CD8-positive, alpha-beta memory T cell (primary cell): ENCODE data around the gene GNA12. TPM values are rescaled to one million over a fixed set of nuclear protein-coding genes. Genes with fewer than 3 reads are reported as not detected.

ENCODE experiments used
- CTCF ChIA-PET: fragments of 350-600 bp; sonication (Branson Sonifier 250); formaldehyde crosslinking; loops from one replicate; lab custom pipeline; 2021; ENCODE audit warnings: antibody characterized with exemption; lab: Charles Lee
- POLR2A ChIA-PET: fragments of 350-600 bp; sonication (Branson Sonifier 250); formaldehyde crosslinking; loops from one replicate; lab custom pipeline; 2021; ENCODE audit warnings: antibody characterized with exemption; lab: Charles Lee
- DNase-seq, 5 donors: peaks; one replicate each; pipeline versions ENCODE4 v3.0.0 to v3.0.0-alpha.2; 2020 to 2022; ENCODE audit warnings: mixed read lengths in 1 of 5
- H3K27ac ChIP-seq: one replicate; pipeline ENCODE4 v1.7.0; 2013; ENCODE audit warnings: low read depth, mild to moderate bottlenecking, low read length, moderate library complexity
- H3K27me3 ChIP-seq: 2 replicates; pipeline ENCODE4 v1.7.0; 2013; ENCODE audit warnings: low read length, mild to moderate bottlenecking; ENCODE audit not compliant: insufficient read depth, poor library complexity, severe bottlenecking
- H3K36me3 ChIP-seq: 2 replicates; pipeline ENCODE4 v1.7.0; 2013; ENCODE audit warnings: mild to moderate bottlenecking, low read length, moderate library complexity; ENCODE audit not compliant: insufficient read depth
- H3K4me1 ChIP-seq: 2 replicates; pipeline ENCODE4 v1.7.0; 2013; ENCODE audit warnings: mild to moderate bottlenecking, low read length, moderate library complexity; ENCODE audit not compliant: insufficient read depth
- H3K4me3 ChIP-seq: 2 replicates; pipeline ENCODE4 v1.7.0; 2013; ENCODE audit warnings: mild to moderate bottlenecking, low read length
- H3K9me3 ChIP-seq: 2 replicates; pipeline ENCODE4 v1.7.0; 2013; ENCODE audit warnings: mild to moderate bottlenecking, low read length
- H3K27ac Mint-ChIP-seq, 8 donors: one replicate each; pipeline ENCODE4 v1.8.0; 2020 to 2021; ENCODE audit warnings: mixed read lengths in 8 of 8, mild to moderate bottlenecking in 6 of 8, inconsistent platforms in 3 of 8, moderate library complexity in 3 of 8
- H3K27me3 Mint-ChIP-seq, 2 donors: one replicate each; pipeline ENCODE4 v1.8.0; 2020 to 2021; ENCODE audit warnings: mixed read lengths in 2 of 2, mild to moderate bottlenecking in 1 of 2, moderate library complexity in 1 of 2
- H3K36me3 Mint-ChIP-seq, 3 donors: one replicate each; pipeline ENCODE4 v1.8.0; 2020 to 2021; ENCODE audit warnings: mixed read lengths in 3 of 3, inconsistent platforms in 1 of 3, mild to moderate bottlenecking in 1 of 3
- H3K4me1 Mint-ChIP-seq, 3 donors: one replicate each; pipeline ENCODE4 v1.8.0; 2020 to 2021; ENCODE audit warnings: mixed read lengths in 3 of 3, inconsistent platforms in 1 of 3, mild to moderate bottlenecking in 1 of 3
- H3K4me3 Mint-ChIP-seq, 7 donors: one replicate each; pipeline ENCODE4 v1.8.0; 2020 to 2021; ENCODE audit warnings: mixed read lengths in 7 of 7, mild to moderate bottlenecking in 6 of 7, moderate library complexity in 4 of 7, inconsistent platforms in 2 of 7
- H3K9me3 Mint-ChIP-seq, 5 donors: one replicate each; pipeline ENCODE4 v1.8.0; 2020 to 2022; ENCODE audit warnings: mixed read lengths in 5 of 5, mild to moderate bottlenecking in 3 of 5, moderate library complexity in 2 of 5, inconsistent platforms in 1 of 5
- polyA plus RNA-seq: library from polyadenylated mRNA; unstranded; fragments of 300-500 nt; fragmentation: Illumina TruSeq; gene quantifications from one replicate; pipeline ENCODE4 v1.2.3, GENCODE V29; 2021
- total RNA-seq, 2 experiments: library from RNA; stranded (reverse); gene quantifications; one replicate each; pipeline ENCODE4 v1.2.3, GENCODE V29; 2021

Gene GNA12
- total and polyA plus RNA-seq, 3 experiments from 2014 or later: 11.2 to 21.2 (median 20.6) TPM

DNA sequence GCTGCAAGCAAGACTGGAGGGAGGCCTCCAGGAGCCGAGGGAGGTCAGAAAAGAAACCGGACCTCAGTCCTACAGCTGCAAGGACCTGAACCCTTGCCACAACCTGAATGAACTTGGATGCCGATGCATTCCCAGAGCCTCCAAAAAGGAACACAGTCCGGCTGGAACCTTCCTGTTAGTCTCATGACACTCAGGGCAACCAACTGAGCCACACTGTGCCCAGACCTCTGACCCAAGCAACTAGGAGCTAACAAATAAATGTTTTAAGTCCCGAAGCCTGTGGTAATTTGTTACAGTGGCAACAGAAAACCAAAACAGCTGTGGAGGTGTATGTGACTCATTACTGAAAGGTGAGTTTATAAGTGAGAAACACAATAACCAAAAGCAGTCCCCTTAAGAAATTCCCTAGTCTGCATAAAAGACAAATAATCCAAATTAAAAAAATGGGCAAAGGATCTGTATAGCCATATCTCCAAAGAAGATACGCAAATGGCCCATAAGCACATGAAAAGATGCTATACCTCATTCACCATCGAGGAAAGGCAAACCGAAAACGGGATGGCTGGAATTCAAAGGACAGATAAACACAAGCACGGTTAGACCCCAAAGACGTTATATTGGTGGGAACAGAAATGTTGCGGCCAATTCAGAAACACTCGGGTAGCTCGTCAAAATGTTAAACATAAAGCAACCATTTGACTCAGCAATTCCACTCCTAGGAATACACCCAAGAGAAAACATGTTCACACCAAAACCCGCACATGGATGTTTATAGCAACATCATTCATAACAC, 24.8 kb downstream of the GNA12 start:
- Histone ChIP-seq H3K4me1 (no peaks in the 10 kb centered on the region), H3K4me3 (no peak overlapping the region), H3K9me3 (no peaks in the 10 kb centered on the region), H3K27ac (no peak overlapping the region), H3K27me3 (no peaks in the 10 kb centered on the region), H3K36me3 (no peaks in the 10 kb centered on the region)
- Mint-ChIP-seq H3K36me3 (peaks cover 0 to 1% (median 0%) of the 10 kb centered on the region in 3 donors), H3K27ac (no peak overlapping the region), H3K9me3 (no peaks in the 10 kb centered on the region), H3K4me1 (peaks cover 22 to 35% (median 24%) of the 10 kb centered on the region in 3 donors), H3K4me3 (no peak overlapping the region), H3K27me3 (no peaks in the 10 kb centered on the region)
- CTCF ChIA-PET: no interaction called here
- POLR2A ChIA-PET: no interaction called here
- no peak for DNase-seq

DNA sequence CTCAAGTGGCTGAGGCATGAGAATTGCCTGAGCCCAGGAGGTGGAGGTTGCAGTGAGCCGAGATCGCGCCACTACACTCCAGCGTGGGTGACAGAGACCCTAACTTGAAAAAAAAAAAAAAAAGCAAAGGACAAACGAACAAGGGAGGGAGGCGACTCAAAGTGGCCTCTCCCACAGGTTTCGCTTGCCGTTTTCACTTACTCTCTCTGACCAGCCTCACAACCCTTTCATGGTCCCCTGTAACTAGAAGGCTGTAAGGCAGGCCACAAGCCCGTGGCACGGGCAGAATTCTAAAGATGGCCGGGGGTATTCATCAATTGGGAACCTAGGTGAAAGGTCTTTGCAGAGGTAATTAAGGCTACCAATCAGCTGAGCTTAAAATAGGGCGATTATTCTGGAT, 25.5 kb downstream of the GNA12 start:
- no peaks in the 10 kb centered on the region for H3K36me3 ChIP-seq
- H3K27me3 ChIP-seq: no peaks in the 10 kb centered on the region
- Mint-ChIP-seq H3K36me3 (peaks cover 0 to 4% (median 2%) of the 10 kb centered on the region in 3 donors), H3K4me3 (no peak overlapping the region), H3K4me1 (peaks cover 17 to 29% (median 20%) of the 10 kb centered on the region in 3 donors), H3K27ac (no peak overlapping the region), H3K9me3 (no peaks in the 10 kb centered on the region), H3K27me3 (no peaks in the 10 kb centered on the region)
- no peaks in the 10 kb centered on the region for H3K9me3 ChIP-seq
- ChIA-PET POLR2A (no interaction called here), CTCF (no interaction called here)
- H3K4me3 ChIP-seq: no peak overlapping the region
- no peak overlapping the region for H3K27ac ChIP-seq
- DNase-seq: no peak
- H3K4me1 ChIP-seq: no peaks in the 10 kb centered on the region

DNA sequence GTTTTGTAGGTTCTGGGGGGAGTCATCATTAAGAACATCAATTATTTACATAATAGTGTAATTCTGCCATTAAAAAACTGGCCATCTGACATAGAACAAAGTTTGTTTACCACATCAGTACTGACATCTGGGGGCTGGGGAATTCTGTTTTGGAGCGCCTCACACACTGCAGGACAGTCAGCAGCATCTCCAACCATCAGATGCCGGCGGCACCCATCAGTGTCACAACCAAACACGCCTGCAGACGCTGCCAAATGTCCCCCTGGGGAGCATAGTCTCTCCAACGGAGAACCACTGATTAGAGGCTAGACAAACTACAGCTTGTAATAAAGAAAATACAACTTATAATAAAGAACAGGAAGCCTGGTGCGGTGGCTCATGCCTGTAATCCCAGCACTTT, 26.0 kb downstream of the GNA12 start:
- Histone ChIP-seq H3K4me3 (no peak overlapping the region), H3K4me1 (no peaks in the 10 kb centered on the region), H3K9me3 (no peaks in the 10 kb centered on the region), H3K27me3 (no peaks in the 10 kb centered on the region), H3K36me3 (no peaks in the 10 kb centered on the region), H3K27ac (no peak overlapping the region)
- H3K27me3 Mint-ChIP-seq: no peaks in the 10 kb centered on the region
- DNase-seq: no peak
- POLR2A ChIA-PET: no interaction called here
- H3K9me3 Mint-ChIP-seq: no peaks in the 10 kb centered on the region
- peaks cover 0 to 9% (median 2%) of the 10 kb centered on the region in 3 donors for H3K36me3 Mint-ChIP-seq
- H3K4me3 Mint-ChIP-seq: no peak overlapping the region
- no peak overlapping the region for H3K27ac Mint-ChIP-seq
- peaks cover 17 to 29% (median 17%) of the 10 kb centered on the region in 3 donors for H3K4me1 Mint-ChIP-seq
- CTCF ChIA-PET: no interaction called here

DNA sequence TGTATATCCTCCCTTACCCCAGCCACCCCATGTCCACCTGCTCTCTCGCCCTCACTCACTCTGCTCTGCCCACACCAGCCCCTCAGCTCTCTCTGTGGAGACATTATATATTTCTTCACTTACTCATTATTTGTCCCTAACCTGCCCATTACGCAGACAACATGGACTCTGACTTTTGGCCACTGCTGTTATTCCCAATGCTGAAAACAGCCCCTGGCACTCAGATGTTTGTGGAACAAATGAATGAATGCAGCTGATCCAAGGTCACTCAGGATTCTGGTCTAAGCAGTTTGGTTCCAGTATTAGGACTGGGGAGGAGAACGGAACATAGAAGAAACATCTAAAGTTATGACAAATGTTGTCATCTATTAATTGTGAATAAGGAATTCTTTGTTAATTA, 26.7 kb downstream of the GNA12 start:
- no peaks in the 10 kb centered on the region for H3K9me3 Mint-ChIP-seq
- no peaks in the 10 kb centered on the region for H3K4me1 ChIP-seq

DNA sequence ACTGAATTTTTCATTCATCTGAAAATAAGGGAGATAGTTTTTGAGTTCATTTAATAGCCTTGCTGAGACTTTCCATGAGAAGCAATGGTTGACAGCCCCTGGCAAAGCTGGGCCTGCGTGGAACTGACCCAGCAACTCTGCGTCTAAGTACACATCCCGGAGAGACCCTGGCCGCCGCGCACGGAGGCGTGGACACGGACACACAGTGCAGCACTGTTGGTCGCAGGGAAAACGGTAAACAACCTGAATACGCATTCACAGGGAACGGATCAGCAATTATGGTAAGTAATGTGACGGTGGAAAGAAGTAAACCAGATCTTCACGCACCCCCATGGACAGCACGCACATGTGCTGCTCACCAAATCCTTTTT, 28.2 kb downstream of the GNA12 start:
- Mint-ChIP-seq H3K4me3 (no peak overlapping the region), H3K36me3 (peaks cover 0 to 9% (median 2%) of the 10 kb centered on the region in 3 donors), H3K4me1 (peaks cover 8 to 21% (median 8%) of the 10 kb centered on the region in 3 donors), H3K27ac (peak overlapping the region in 1 of 8 donors; percentile 35), H3K9me3 (no peaks in the 10 kb centered on the region), H3K27me3 (peaks cover 0 to under 1% of the 10 kb centered on the region in 2 donors)
- ChIA-PET CTCF (no interaction called here), POLR2A (no interaction called here)
- Histone ChIP-seq H3K9me3 (no peaks in the 10 kb centered on the region), H3K36me3 (no peaks in the 10 kb centered on the region), H3K4me3 (no peak overlapping the region), H3K27ac (no peak overlapping the region), H3K27me3 (no peaks in the 10 kb centered on the region), H3K4me1 (no peaks in the 10 kb centered on the region)
- no peak for DNase-seq

More for the DNA sequence above, 26.7 kb downstream of the GNA12 start:
- H3K9me3 ChIP-seq: no peaks in the 10 kb centered on the region
- no peak overlapping the region for H3K27ac ChIP-seq
- ChIA-PET CTCF (no interaction called here), POLR2A (no interaction called here)
- no peak overlapping the region for H3K4me3 ChIP-seq
- no peak overlapping the region for H3K4me3 Mint-ChIP-seq
- peaks cover 17 to 29% (median 17%) of the 10 kb centered on the region in 3 donors for H3K4me1 Mint-ChIP-seq
- no peak for DNase-seq
- H3K27ac Mint-ChIP-seq: no peak overlapping the region
- no peaks in the 10 kb centered on the region for H3K27me3 Mint-ChIP-seq
- H3K27me3 ChIP-seq: no peaks in the 10 kb centered on the region
- H3K36me3 ChIP-seq: no peaks in the 10 kb centered on the region
- peaks cover 0 to 9% (median 2%) of the 10 kb centered on the region in 3 donors for H3K36me3 Mint-ChIP-seq

DNA sequence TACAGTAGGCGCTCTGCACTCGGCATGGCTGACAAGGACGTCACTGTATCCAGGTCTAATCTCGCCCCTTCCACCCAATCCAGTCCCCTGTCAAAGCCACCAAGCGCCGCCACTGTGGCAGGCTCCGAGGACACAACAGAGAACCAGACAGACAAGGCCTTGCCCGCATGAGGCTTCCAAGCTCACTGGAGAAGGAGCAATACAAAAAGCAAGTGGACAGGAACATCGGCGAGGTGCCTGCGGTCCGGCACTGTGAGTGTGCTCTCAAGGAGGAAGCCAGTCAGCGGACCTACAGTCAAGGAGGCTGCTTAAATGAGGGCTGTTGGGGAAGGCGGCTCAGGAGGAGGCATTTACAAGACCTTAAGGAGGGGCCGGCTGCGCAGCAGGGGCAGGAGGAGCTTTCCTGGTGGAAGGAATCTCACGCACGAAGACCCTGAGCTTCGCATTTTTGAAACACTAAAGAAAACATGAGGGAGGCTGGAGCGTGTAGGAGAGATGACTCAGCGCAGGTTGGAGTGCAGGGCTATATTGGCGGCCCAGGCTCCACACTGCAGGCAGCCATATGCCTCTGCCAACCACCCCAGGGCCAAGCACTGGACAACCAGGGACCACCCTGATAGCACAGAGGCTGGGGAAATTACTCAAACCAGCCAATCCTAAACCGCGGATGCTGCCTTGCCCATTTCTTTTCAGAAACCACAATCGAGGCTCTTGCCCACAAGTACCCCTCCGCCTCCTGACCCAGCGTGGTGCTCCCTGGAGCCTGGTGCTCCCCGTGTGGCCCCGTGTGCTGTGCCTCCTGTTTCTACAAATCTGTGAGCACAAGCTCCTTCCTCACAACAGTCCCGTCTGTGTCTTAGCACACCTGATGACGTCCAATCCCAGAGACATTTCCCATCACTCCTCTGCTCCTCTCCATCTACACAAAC, 28.9 kb downstream of the GNA12 start:
- peaks cover 7 to 23% (median 10%) of the 10 kb centered on the region in 3 donors for H3K4me1 Mint-ChIP-seq
- H3K4me3 Mint-ChIP-seq: no peak overlapping the region
- ChIA-PET POLR2A (no interaction called here), CTCF (no interaction called here)
- Histone ChIP-seq H3K4me3 (no peak overlapping the region), H3K27me3 (no peaks in the 10 kb centered on the region), H3K4me1 (no peaks in the 10 kb centered on the region), H3K36me3 (no peaks in the 10 kb centered on the region), H3K27ac (no peak overlapping the region), H3K9me3 (no peaks in the 10 kb centered on the region)
- H3K9me3 Mint-ChIP-seq: no peaks in the 10 kb centered on the region
- peaks cover 0 to 9% (median 2%) of the 10 kb centered on the region in 3 donors for H3K36me3 Mint-ChIP-seq
- H3K27ac Mint-ChIP-seq: peak overlapping the region in 1 of 8 donors; percentile 35
- peaks cover 0 to 2% of the 10 kb centered on the region in 2 donors for H3K27me3 Mint-ChIP-seq
- no peak for DNase-seq

DNA sequence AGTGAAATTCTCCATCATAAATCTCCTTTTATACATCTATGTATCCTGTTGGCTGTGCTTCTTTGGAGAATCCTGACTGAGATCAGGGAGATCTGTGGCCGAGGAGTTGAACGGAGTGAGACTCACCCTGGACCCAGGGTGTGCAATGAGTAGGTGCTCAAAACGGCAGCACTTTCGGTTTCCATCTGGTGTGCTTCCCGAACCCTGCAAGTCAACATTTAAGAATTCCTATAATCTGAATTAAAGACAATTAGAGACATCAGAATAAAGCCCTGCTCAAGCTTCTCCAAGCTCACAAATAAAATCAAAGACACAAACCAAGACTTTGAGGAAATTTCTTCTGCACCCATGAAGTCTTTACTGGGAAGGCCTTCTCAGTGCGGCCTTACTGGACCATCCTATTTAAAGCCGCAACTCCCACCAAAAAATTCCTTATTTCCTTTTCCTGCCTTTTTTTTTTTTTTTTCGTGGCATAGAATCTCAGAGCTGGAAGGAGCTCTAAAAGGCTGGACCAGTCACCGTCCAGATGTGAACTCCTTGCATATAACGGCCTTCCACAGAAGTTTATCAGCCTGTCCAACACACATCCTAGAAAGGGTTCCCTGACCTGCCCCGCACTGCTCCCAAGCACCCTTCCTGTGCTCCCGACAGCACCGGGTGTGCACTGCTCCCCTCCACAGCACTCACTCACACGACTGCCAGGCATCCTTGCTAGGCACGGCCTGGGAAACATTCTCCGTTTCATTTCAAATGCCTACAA, 29.7 kb downstream of the GNA12 start:
- DNase-seq: no peak
- Histone ChIP-seq H3K4me3 (no peak overlapping the region), H3K27ac (no peak overlapping the region), H3K36me3 (no peaks in the 10 kb centered on the region), H3K27me3 (no peaks in the 10 kb centered on the region), H3K9me3 (no peaks in the 10 kb centered on the region), H3K4me1 (no peaks in the 10 kb centered on the region)
- H3K27ac Mint-ChIP-seq: peak overlapping the region in 1 of 8 donors; percentile 61
- peaks cover 0 to 9% (median 2%) of the 10 kb centered on the region in 3 donors for H3K36me3 Mint-ChIP-seq
- ChIA-PET POLR2A (no interaction called here), CTCF (no interaction called here)
- no peak overlapping the region for H3K4me3 Mint-ChIP-seq
- H3K4me1 Mint-ChIP-seq: peaks cover under 1 to 15% (median 3%) of the 10 kb centered on the region in 3 donors
- no peaks in the 10 kb centered on the region for H3K9me3 Mint-ChIP-seq
- peaks cover 0 to 2% of the 10 kb centered on the region in 2 donors for H3K27me3 Mint-ChIP-seq
